Endothelial cell of umbilical vein (primary cell): ENCODE results near the gene TTLL11. TPM values are rescaled to one million over a fixed set of nuclear protein-coding genes. Genes with fewer than 3 reads are reported as not detected.

Experiments used
- BruUV-seq: library from RNA; stranded (reverse); fragments of 400-500 nt; replicated peaks from 2 replicates; lab custom pipeline; 2021; lab: Mats Ljungman, UMichigan
- CTCF ChIA-PET: fragments of 300-600, 350-600 bp; sonication (Branson Sonifier 250); formaldehyde crosslinking; loops from one replicate; lab custom pipeline; 2021; ENCODE audit warnings: antibody characterized with exemption, inconsistent platforms; lab: Charles Lee
- POLR2A ChIA-PET: fragments of 300-600, 350-600 bp; sonication (Branson Sonifier 250); formaldehyde crosslinking; loops from one replicate; lab custom pipeline; 2021; ENCODE audit warnings: antibody characterized with exemption, inconsistent platforms; lab: Charles Lee
- DNase-seq: peaks from one replicate; pipeline ENCODE4 v3.0.0-alpha.2; 2011; ENCODE audit warnings: low read depth, low spot score
- FAIRE-seq: peaks from 2 replicates; lab custom pipeline; 2011; peaks lifted over from hg19 to GRCh38; lab: Jason Lieb, UNC
- H2AFZ ChIP-seq: 2 replicates; pipeline ENCODE4 v1.6.0; 2012; ENCODE audit warnings: low read depth, low read length, control low read depth, inconsistent platforms
- H3K27ac ChIP-seq: 2 replicates; pipeline ENCODE4 v1.5.1; 2011; ENCODE audit warnings: low read depth, mild to moderate bottlenecking, control low read depth, low read length, moderate library complexity; ENCODE audit not compliant: insufficient read depth
- H3K27me3 ChIP-seq, 2 experiments: 2 replicates each; pipeline versions ENCODE4 v1.6.0 to v1.6.1; 2011; ENCODE audit warnings: low read length in 2 of 2, mixed read lengths in 1 of 2; ENCODE audit not compliant: control insufficient read depth in 2 of 2, insufficient read depth in 2 of 2
- H3K36me3 ChIP-seq, 2 experiments: 2 replicates in 1 of 2; 3 replicates in 1 of 2; pipeline ENCODE4 v1.5.1; 2011; ENCODE audit warnings: low read length in 2 of 2, mild to moderate bottlenecking in 1 of 2, moderate library complexity in 1 of 2; ENCODE audit not compliant: control insufficient read depth in 2 of 2, insufficient read depth in 2 of 2; ENCODE audit errors: extremely low read depth in 1 of 2
- H3K4me1 ChIP-seq: 3 replicates; pipeline ENCODE4 v1.5.1; 2011; ENCODE audit warnings: mild to moderate bottlenecking, low read length; ENCODE audit not compliant: control insufficient read depth, insufficient read depth; ENCODE audit errors: extremely low read depth
- H3K4me2 ChIP-seq: 2 replicates; pipeline ENCODE4 v1.6.1; 2011; ENCODE audit warnings: low read length, control low read depth, mixed read lengths; ENCODE audit not compliant: insufficient read depth
- H3K4me3 ChIP-seq, 3 experiments: fragments of 200-600 bp in 1 of 3; sonication (generic), shearing (Covaris generic) in 1 of 3; replicated peaks in 1 of 3; 2 replicates each; pipeline ENCODE4 v1.5.1; 2011 to 2016; ENCODE audit warnings: control low read depth in 3 of 3, low read length in 3 of 3, mild to moderate bottlenecking in 2 of 3, inconsistent platforms in 1 of 3, low read depth in 1 of 3, moderate library complexity in 1 of 3; ENCODE audit not compliant: insufficient read depth in 1 of 3
- H3K79me2 ChIP-seq: 2 replicates; pipeline ENCODE4 v1.6.0; 2012; ENCODE audit warnings: low read length, inconsistent platforms; ENCODE audit not compliant: control insufficient read depth, insufficient read depth
- H3K9ac ChIP-seq: replicated peaks from 2 replicates; pipeline ENCODE3; 2011; ENCODE audit warnings: low read length, control low read depth; ENCODE audit not compliant: insufficient read depth; ENCODE audit errors: extremely low read depth
- H3K9me1 ChIP-seq: replicated peaks from 3 replicates; pipeline ENCODE4 v1.6.0; 2011; ENCODE audit warnings: mild to moderate bottlenecking, low read length; ENCODE audit not compliant: control insufficient read depth, insufficient read depth; ENCODE audit errors: extremely low read depth
- H3K9me3 ChIP-seq: replicated peaks from 2 replicates; pipeline ENCODE4 v1.5.1; 2012; ENCODE audit warnings: low read length, inconsistent platforms; ENCODE audit not compliant: control insufficient read depth, insufficient read depth
- H4K20me1 ChIP-seq: replicated peaks from 2 replicates; pipeline ENCODE3; 2011; ENCODE audit warnings: mild to moderate bottlenecking, low read length; ENCODE audit not compliant: control insufficient read depth, insufficient read depth; ENCODE audit errors: extremely low read depth
- EZH2 ChIP-seq: IDR thresholded peaks from 2 replicates; pipeline ENCODE4 v1.6.1; 2012; ENCODE audit warnings: borderline replicate concordance, low read depth, mild to moderate bottlenecking, moderate library complexity, low read length, inconsistent platforms; ENCODE audit not compliant: severe bottlenecking
- FOS ChIP-seq: IDR thresholded peaks from 2 replicates; pipeline ENCODE4 v1.6.1; 2011; ENCODE audit warnings: mild to moderate bottlenecking, low read length, moderate library complexity, borderline replicate concordance; ENCODE audit not compliant: insufficient read depth
- GATA2 ChIP-seq: IDR thresholded peaks from 2 replicates; pipeline ENCODE4 v1.7.0; 2011; ENCODE audit warnings: low read depth, mild to moderate bottlenecking, moderate library complexity, mixed read lengths, low read length; ENCODE audit not compliant: insufficient read length, insufficient read depth
- JUN ChIP-seq: IDR thresholded peaks from 2 replicates; pipeline ENCODE4 v1.6.1; 2011; ENCODE audit warnings: borderline replicate concordance, low read depth; ENCODE audit not compliant: insufficient read length, insufficient read depth
- MAX ChIP-seq: IDR thresholded peaks from 2 replicates; pipeline ENCODE4 v1.6.1; 2011; ENCODE audit not compliant: insufficient read depth, insufficient read length
- MYC ChIP-seq: IDR thresholded peaks from one replicate; pipeline ENCODE4 v1.6.1; 2011; ENCODE audit warnings: mild to moderate bottlenecking, low read depth, low read length
- POLR2A ChIP-seq: IDR thresholded peaks from 2 replicates; pipeline ENCODE4 v1.6.1; 2012; ENCODE audit warnings: low read depth, mild to moderate bottlenecking, control low read depth, low read length
- POLR2AphosphoS5 ChIP-seq: IDR thresholded peaks from 2 replicates; pipeline ENCODE4 v1.6.1; 2012; ENCODE audit warnings: low read depth, mild to moderate bottlenecking, control low read depth, low read length, moderate library complexity; ENCODE audit not compliant: insufficient read depth
- dilution Hi-C: fragments of 300-500 bp; cut with MboI; formaldehyde crosslinking; loops from one replicate; pipeline ENCODE4 v1.15.0; 2019; ENCODE audit warnings: low sequenced_read_pairs; ENCODE audit not compliant: extremely low pct_ligation_motif_present
- intact Hi-C: fragments of 100-400 bp; cut with micrococcal nuclease; formaldehyde crosslinking; loops from one replicate; pipeline ENCODE4 v1.10.0; 2022
- polyA plus RNA-seq, 4 experiments: library from polyadenylated mRNA; depleted of rRNA in 3 of 4; stranded (reverse) in 3 of 4; unstranded in 1 of 4; fragments of >200 nt; gene quantifications; 2 replicates each; pipeline versions ENCODE4 v1.2.1 to v1.2.3, GENCODE V29; 2011 to 2012; ENCODE audit warnings: missing spikeins in 1 of 4
- total RNA-seq: library from RNA; stranded (reverse); gene quantifications from 2 replicates; pipeline ENCODE4 v1.2.3, GENCODE V29; 2021
- TF ChIP-seq, protein P1 (sequence below), 2 donors: IDR thresholded peaks; 1 replicate in 1 of 2; 2 replicates in 1 of 2; pipeline ENCODE4 v1.5.1; 2011; ENCODE audit warnings: low read length in 2 of 2, mild to moderate bottlenecking in 2 of 2, moderate library complexity in 2 of 2, control low read depth in 1 of 2, inconsistent platforms in 1 of 2, low read depth in 1 of 2; ENCODE audit not compliant: insufficient read depth in 1 of 2; ENCODE audit errors: extremely low read depth in 1 of 2

TTLL11 gene
- total and polyA plus RNA-seq, 2 donors (not counting 3 experiments of a cell fraction or from before 2014, with no cell fraction given): 4.9 to 5.1 TPM

DNA sequence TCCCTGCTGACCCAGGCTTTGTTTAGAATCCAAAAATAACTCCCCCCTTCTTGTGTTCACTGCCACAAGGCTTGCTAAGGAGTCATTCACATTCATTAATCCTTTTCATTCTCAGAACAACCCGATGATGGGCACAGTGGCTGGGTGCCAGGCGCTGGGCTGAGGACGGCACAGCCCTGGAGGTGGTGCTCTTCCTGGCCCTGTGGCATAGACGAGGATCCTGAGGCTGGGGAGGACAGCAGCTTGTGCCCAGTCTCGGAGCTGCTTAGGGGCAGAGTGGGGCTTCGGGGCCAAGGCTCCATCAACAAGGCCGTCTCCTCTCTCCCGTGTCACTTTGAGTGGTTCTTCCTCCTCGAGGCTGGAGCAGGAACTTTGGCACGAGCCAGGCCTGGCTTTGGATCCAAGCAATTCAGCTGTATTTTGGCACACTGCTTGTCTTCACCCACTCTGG lies 166.7 kb downstream of the TTLL11 start:
- ChIA-PET POLR2A (no interaction called here), CTCF (interaction anchor here (0.7 kb wide), 1 partner anchor 22 kb away, joined by 3 read pairs; no protein-coding TSS in a partner anchor)
- Histone ChIP-seq H3K9me3 (no peaks in the 10 kb centered on the region), H3K4me1 (no peaks in the 10 kb centered on the region), H3K79me2 (no peaks in the 10 kb centered on the region), H3K36me3 (no peaks in the 10 kb centered on the region), H3K27me3 (no peaks in the 10 kb centered on the region), H3K9ac (no peak overlapping the region), H3K4me3 (no peak overlapping the region), H2AFZ (no peak overlapping the region), H3K4me2 (no peak overlapping the region), H4K20me1 (no peaks in the 10 kb centered on the region), H3K27ac (no peak overlapping the region), H3K9me1 (no peaks in the 10 kb centered on the region)
- BruUV-seq: no TSS peak
- dilution Hi-C loops: no loop called here
- TF ChIP-seq EZH2: no peak
- no peak for TF ChIP-seq JUN
- TF ChIP-seq MYC: no peak
- no peak for TF ChIP-seq MAX
- no peak for TF ChIP-seq FOS
- DNase-seq: no peak
- no peak for FAIRE-seq
- intact Hi-C loops: no loop called here

DNA sequence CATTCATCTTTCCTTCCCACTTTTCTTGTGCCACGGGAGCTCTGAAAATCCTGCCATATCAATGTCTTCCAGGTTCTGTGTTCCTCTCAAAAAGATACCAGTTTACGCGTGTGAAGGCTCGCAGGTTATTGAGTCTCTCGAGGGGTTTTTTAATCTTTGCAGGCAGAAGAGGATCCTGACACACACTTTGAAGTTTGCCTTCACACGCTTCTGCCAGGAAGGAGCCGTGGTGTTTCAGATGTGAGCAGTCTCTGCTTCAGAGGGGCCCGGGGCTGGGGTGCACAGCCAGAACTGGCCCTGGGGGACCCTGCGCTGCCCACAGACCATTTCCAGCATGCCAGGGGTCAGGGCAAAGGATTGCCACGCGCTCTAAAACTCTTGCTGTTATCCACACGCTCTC lies 167.2 kb downstream of the TTLL11 start:
- H3K4me2 ChIP-seq: no peak overlapping the region
- dilution Hi-C loops: no loop called here
- H3K4me3 ChIP-seq: no peak overlapping the region
- FAIRE-seq (no peak), DNase-seq (no peak)
- no peaks in the 10 kb centered on the region for H4K20me1 ChIP-seq
- H3K9me1 ChIP-seq: no peaks in the 10 kb centered on the region
- TF ChIP-seq POLR2A (no peak), EZH2 (no peak), JUN (no peak), MAX (no peak), MYC (no peak), FOS (no peak), GATA2 (no peak), POLR2AphosphoS5 (no peak)
- TF ChIP-seq, protein P1, sequence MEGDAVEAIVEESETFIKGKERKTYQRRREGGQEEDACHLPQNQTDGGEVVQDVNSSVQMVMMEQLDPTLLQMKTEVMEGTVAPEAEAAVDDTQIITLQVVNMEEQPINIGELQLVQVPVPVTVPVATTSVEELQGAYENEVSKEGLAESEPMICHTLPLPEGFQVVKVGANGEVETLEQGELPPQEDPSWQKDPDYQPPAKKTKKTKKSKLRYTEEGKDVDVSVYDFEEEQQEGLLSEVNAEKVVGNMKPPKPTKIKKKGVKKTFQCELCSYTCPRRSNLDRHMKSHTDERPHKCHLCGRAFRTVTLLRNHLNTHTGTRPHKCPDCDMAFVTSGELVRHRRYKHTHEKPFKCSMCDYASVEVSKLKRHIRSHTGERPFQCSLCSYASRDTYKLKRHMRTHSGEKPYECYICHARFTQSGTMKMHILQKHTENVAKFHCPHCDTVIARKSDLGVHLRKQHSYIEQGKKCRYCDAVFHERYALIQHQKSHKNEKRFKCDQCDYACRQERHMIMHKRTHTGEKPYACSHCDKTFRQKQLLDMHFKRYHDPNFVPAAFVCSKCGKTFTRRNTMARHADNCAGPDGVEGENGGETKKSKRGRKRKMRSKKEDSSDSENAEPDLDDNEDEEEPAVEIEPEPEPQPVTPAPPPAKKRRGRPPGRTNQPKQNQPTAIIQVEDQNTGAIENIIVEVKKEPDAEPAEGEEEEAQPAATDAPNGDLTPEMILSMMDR (IDR thresholded peaks at IDR 0.05; ENCODE audit: extremely low read depth in 1 of 2, insufficient read depth in 1 of 2, low read depth in 1 of 2, low read length in 2 of 2): no peak
- H3K9me3 ChIP-seq: no peaks in the 10 kb centered on the region
- POLR2A ChIA-PET: no interaction called here
- H3K36me3 ChIP-seq: no peaks in the 10 kb centered on the region
- no TSS peak for BruUV-seq
- H3K27ac ChIP-seq: no peak overlapping the region
- H3K27me3 ChIP-seq: no peaks in the 10 kb centered on the region
- no peak overlapping the region for H2AFZ ChIP-seq
- no peaks in the 10 kb centered on the region for H3K4me1 ChIP-seq
- intact Hi-C loops: no loop called here
- no peak overlapping the region for H3K9ac ChIP-seq
- no peaks in the 10 kb centered on the region for H3K79me2 ChIP-seq
- CTCF ChIA-PET: no interaction called here
